Prostate gland (tissue), 2 donors: ENCODE measurements around the gene MAB21L1. TPM values are rescaled to one million over a fixed set of nuclear protein-coding genes. Genes with fewer than 3 reads are reported as not detected.

Source experiments
- DNase-seq: peaks from one replicate; pipeline ENCODE4 v3.0.0-alpha.2; 2019; ENCODE audit warnings: low spot score
- H3K27ac ChIP-seq, 2 donors: fragments of 200-600 bp; sonication (generic); 2 replicates each; pipeline ENCODE4 v1.5.1; 2017 to 2019
- H3K27me3 ChIP-seq: fragments of 200-600 bp; sonication (generic); replicated peaks from 2 replicates; pipeline ENCODE4 v1.5.1; 2019; ENCODE audit not compliant: insufficient read depth
- H3K36me3 ChIP-seq, 2 donors: fragments of 200-600 bp; sonication (generic); 1 replicate in 1 of 2; 2 replicates in 1 of 2; pipeline versions ENCODE4 v1.5.1 to v1.8.1; 2017 to 2019
- H3K4me1 ChIP-seq: fragments of 200-600 bp; sonication (generic); replicated peaks from 2 replicates; pipeline ENCODE4 v1.5.1; 2019
- H3K4me3 ChIP-seq, 2 donors: fragments of 200-600 bp; sonication (generic); 2 replicates each; pipeline ENCODE4 v1.5.1; 2017 to 2019
- H3K9me3 ChIP-seq: fragments of 200-600 bp; sonication (generic); 2 replicates; pipeline ENCODE4 v1.5.1; 2017
- POLR2A ChIP-seq: fragments of 450-650 bp; IDR thresholded peaks from one replicate; pipeline ENCODE4 v1.6.1; 2016; ENCODE audit warnings: antibody characterized with exemption, mild to moderate bottlenecking
- POLR2AphosphoS5 ChIP-seq: sonication (generic); formaldehyde crosslinking; IDR thresholded peaks from one replicate; pipeline ENCODE4 v1.6.1; 2017; ENCODE audit warnings: antibody characterized with exemption
- WGBS: methylation state at CpG from one replicate; pipeline ENCODE4 v1.1.5; 2018; 5-methylcytosine and 5-hydroxymethylcytosine counted together
- intact Hi-C: fragments of 100-400 bp; cut with DNase I; formaldehyde crosslinking; loops from one replicate; pipeline ENCODE4 v1.14.2; 2022
- total RNA-seq, 2 donors: library from RNA; depleted of rRNA; stranded (reverse); fragments of >200 nt; gene quantifications; one replicate each; pipeline ENCODE4 v1.1.0, GENCODE V29; 2016
- TF ChIP-seq, protein P1 (sequence below), 4 experiments: fragments of 200-600 bp in 2 of 4; fragments of 450-650 bp in 2 of 4; sonication (generic) in 2 of 4; IDR thresholded peaks; 1 replicate in 3 of 4; 2 replicates in 1 of 4; pipeline ENCODE4 v1.5.1; 2016 to 2019; ENCODE audit warnings: antibody characterized with exemption in 4 of 4, mild to moderate bottlenecking in 2 of 4, moderate library complexity in 2 of 4

The MAB21L1 gene
- total RNA-seq, 2 donors from 2014 or later, result 0.51 to 3.1 TPM

DNA sequence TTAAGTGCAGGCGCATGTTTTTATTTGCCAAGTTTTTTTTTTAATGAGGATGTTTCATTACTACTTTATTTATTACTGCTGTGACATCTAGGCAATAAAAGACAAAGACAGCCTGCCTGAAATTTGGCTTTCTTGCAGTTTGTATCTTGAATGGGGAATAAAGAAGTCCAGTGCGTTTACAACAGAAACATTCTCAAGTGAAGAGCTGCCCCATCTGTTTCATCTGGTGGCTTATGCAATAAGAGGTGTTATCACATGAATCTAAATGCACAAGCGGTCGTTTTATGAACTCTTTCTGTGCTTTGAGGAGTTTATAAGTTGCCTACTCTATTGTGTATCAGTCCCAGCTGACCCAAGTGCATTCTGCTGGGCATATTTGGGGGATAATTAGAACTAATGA is 12.6 kb upstream of the MAB21L1 start:
- H3K4me1 ChIP-seq, result no peaks in the 10 kb centered on the region
- intact Hi-C loops, result no loop called here
- no peaks in the 10 kb centered on the region for H3K9me3 ChIP-seq
- no peaks in the 10 kb centered on the region for H3K36me3 ChIP-seq
- no peaks in the 10 kb centered on the region for H3K27me3 ChIP-seq
- H3K27ac ChIP-seq, result no peak overlapping the region
- 21% methylated on average over 4 of the region's 4 CpGs for WGBS
- H3K4me3 ChIP-seq, result no peak overlapping the region
- no peak for DNase-seq
- no peak for TF ChIP-seq POLR2AphosphoS5

DNA sequence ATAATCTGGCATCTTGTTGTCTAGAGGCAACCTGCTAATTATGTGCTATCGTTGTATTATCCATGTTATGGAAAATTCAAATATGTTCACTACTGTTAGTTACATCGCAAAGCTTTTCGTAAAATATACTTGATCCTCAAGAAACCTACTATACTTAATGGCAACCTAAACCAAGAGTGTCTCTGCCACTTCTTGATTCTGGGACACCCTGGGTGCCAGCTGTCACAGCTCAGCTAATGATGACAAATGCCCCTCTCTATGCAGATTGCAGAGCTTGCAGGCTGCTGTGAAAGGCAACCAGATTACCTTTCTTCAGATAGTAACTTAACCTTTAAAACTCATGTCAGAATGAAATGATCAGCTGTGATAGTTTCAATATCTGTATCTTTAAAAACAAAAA is 8.9 kb upstream of the MAB21L1 start:
- Histone ChIP-seq H3K4me1 (no peaks in the 10 kb centered on the region), H3K27ac (no peak overlapping the region), H3K36me3 (no peaks in the 10 kb centered on the region), H3K9me3 (no peaks in the 10 kb centered on the region), H3K4me3 (no peak overlapping the region), H3K27me3 (no peaks in the 10 kb centered on the region)
- TF ChIP-seq POLR2A, result no peak
- TF ChIP-seq POLR2AphosphoS5, result no peak
- TF ChIP-seq, protein P1, sequence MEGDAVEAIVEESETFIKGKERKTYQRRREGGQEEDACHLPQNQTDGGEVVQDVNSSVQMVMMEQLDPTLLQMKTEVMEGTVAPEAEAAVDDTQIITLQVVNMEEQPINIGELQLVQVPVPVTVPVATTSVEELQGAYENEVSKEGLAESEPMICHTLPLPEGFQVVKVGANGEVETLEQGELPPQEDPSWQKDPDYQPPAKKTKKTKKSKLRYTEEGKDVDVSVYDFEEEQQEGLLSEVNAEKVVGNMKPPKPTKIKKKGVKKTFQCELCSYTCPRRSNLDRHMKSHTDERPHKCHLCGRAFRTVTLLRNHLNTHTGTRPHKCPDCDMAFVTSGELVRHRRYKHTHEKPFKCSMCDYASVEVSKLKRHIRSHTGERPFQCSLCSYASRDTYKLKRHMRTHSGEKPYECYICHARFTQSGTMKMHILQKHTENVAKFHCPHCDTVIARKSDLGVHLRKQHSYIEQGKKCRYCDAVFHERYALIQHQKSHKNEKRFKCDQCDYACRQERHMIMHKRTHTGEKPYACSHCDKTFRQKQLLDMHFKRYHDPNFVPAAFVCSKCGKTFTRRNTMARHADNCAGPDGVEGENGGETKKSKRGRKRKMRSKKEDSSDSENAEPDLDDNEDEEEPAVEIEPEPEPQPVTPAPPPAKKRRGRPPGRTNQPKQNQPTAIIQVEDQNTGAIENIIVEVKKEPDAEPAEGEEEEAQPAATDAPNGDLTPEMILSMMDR (IDR thresholded peaks at IDR 0.05), result no peak
- 93% methylated on average over 3 of the region's 3 CpGs for WGBS
- DNase-seq, result no peak
- intact Hi-C loops, result no loop called here

DNA sequence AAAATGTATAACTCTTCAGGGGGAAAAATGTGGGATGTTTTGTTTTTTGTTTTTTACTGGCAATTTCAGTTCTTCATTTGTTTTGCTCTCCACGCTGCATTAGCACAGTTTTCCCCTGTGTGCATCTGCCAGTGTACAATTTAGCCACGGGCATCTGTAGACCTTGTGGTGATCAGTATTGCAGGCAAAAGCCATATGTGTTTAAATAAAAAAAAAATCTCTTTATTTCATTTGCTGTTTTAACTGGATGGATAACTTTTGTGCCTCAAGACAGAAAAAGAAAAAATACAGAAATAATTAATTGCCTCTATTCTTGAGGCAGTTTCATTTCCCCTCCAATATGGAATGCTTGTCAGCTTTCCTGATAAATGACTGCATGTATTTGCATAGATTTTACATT is 7.9 kb upstream of the MAB21L1 start:
- no peak for DNase-seq
- Histone ChIP-seq H3K9me3 (no peaks in the 10 kb centered on the region), H3K4me1 (no peaks in the 10 kb centered on the region), H3K27ac (no peak overlapping the region), H3K36me3 (no peaks in the 10 kb centered on the region), H3K27me3 (no peaks in the 10 kb centered on the region), H3K4me3 (no peak overlapping the region)
- TF ChIP-seq POLR2A (no peak), POLR2AphosphoS5 (no peak)
- TF ChIP-seq, protein P1 (IDR thresholded peaks at IDR 0.05), result no peak
- 87% methylated on average over 2 of the region's 2 CpGs for WGBS
- intact Hi-C loops, result no loop called here

DNA sequence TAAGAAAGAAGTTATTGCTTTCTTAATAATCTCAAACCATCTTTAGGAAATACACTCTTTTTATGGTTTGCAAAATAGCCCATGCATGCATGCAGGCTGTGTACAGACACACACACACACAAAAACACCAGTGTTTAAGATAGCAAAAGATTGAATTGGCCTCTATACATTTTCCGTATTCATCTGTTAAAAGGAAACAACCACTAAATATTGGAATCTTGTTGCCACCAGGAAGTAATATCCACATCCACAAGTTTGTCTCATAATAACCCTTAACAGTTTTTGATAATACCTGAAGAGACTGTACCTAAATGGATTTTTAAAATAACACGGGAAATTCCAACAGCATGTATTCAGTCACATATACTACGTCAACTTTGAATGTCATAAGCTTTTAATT is 7.3 kb upstream of the MAB21L1 start:
- Histone ChIP-seq H3K36me3 (no peaks in the 10 kb centered on the region), H3K4me3 (no peak overlapping the region), H3K27me3 (no peaks in the 10 kb centered on the region), H3K4me1 (no peaks in the 10 kb centered on the region), H3K9me3 (no peaks in the 10 kb centered on the region), H3K27ac (no peak overlapping the region)
- intact Hi-C loops, result no loop called here
- DNase-seq, result no peak
- TF ChIP-seq POLR2A (no peak), POLR2AphosphoS5 (no peak)
- TF ChIP-seq, protein P1 (IDR thresholded peaks at IDR 0.05), result no peak
- WGBS, result 92% methylated on average over 3 of the region's 3 CpGs

DNA sequence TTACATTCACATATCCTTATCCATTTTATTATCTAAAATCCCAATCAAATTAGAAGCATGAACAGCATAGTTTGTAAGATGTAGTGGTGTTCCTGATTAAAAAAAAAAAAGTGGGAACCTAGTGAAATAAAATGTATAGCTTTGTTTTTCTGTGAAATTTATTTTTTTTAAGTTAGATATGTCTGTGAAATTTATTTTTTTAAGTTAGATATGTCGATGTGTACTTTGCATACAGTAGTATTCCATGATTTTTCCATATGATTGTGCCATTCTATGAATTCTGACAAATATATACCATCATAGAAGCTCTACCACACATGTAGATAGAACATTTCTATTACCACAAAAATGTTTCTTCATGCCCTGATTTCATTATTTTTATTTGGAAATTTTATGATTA is 6.0 kb upstream of the MAB21L1 start:
- Histone ChIP-seq H3K4me3 (no peak overlapping the region), H3K4me1 (no peaks in the 10 kb centered on the region), H3K27ac (no peak overlapping the region), H3K9me3 (no peaks in the 10 kb centered on the region), H3K36me3 (no peaks in the 10 kb centered on the region), H3K27me3 (no peaks in the 10 kb centered on the region)
- TF ChIP-seq, protein P1 (IDR thresholded peaks at IDR 0.05), result no peak
- no peak for TF ChIP-seq POLR2AphosphoS5
- no peak for TF ChIP-seq POLR2A
- intact Hi-C loops, result no loop called here
- WGBS, result 88% methylated on average over 1 of the region's 1 CpG
- DNase-seq, result no peak
